ENCODE measurements around the gene OXT. TPM values are rescaled to one million over a fixed set of nuclear protein-coding genes. Genes with fewer than 3 reads are reported as not detected.
A peak's percentile ranks its signal among the peaks of the same experiment; 100 is the strongest.

The OXT gene
- total RNA-seq, 2 experiments from 2014 or later, result not detected

DNA sequence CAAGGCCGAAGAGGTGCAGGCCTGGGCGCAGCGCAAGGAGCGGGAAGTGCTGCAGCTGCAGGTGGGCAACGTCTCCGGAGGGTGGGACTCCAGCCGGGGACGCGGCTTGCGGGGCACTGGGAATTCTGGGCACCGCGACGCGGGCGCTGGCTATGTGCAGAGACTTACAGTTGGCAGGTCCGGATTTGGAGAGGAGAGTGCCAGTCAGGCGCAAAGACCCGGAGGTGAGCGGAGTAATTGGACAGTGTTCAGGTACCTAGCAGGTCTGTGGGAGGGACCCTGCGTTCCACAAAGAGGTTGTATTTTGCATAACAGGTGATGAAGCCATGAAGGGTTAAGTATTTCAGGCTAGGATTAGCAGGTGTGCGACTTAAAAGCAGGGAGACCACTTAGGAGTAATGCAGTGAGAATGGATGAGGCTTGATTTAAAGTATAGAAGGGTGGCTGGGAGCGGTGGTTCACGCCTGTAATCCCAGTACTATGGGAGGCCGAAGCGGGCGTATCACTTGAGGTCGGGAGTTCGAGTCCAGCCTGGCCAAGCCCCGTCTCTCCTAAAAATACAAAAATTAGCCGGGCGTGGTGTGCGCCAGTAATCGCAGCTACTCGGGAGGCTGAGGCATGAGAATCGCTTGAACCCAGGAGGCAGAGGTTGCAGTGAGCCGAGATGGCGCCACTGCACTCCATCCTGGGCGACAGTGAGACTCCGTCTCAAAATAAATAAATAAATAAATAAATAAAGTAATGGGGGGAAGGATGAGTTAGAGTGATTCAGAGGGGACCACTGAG, 24.6 kb upstream of the OXT start:
- peak overlapping the region; percentile 83 for H3K4me2 ChIP-seq (ENCODE audit: low read length)
- peaks cover 35% of the 10 kb centered on the region for H3K36me3 ChIP-seq (ENCODE audit: insufficient read depth, low read length)
- intact Hi-C loops (cut with micrococcal nuclease; ENCODE audit: unreplicated experiment), result no loop called here
- H4K20me1 ChIP-seq (ENCODE audit: insufficient read depth, low read length), result no peaks in the 10 kb centered on the region
- CTCF ChIA-PET (ENCODE audit: unreplicated experiment), result no interaction called here
- peak overlapping the region; percentile 31 for H3K27ac ChIP-seq (ENCODE audit: low read depth, low read length, poor library complexity, severe bottlenecking)
- peak overlapping the region; percentile 73 for H2AFZ ChIP-seq (ENCODE audit: low read length)
- no TSS peak for BruUV-seq (replicated peaks)
- H3K4me1 ChIP-seq (ENCODE audit: insufficient read depth, low read length, poor library complexity, severe bottlenecking), result peaks cover 13% of the 10 kb centered on the region
- H3K9me3 ChIP-seq (ENCODE audit: low read length), result no peaks in the 10 kb centered on the region
- POLR2A ChIA-PET, result interaction anchor here (0.6 kb wide), 1 partner anchor 15 kb away, joined by 3 read pairs; no protein-coding TSS in a partner anchor
- TF ChIP-seq EZH2phosphoT487 (IDR thresholded peaks at IDR 0.05; ENCODE audit: borderline replicate concordance, low read depth, low read length) (no peak), CTCF (conservative IDR thresholded peaks at IDR 0.05; ENCODE audit: low read length) (no peak)
- DNase-seq (ENCODE audit: low spot score), result peak; percentile 49
- H3K79me2 ChIP-seq (ENCODE audit: insufficient read depth, low read depth, low read length), result peaks cover 14% of the 10 kb centered on the region
- peak overlapping the region; percentile 78 for H3K4me3 ChIP-seq (ENCODE audit: low read depth, low read length, poor library complexity, severe bottlenecking)
- H3K9me2 ChIP-seq (ENCODE audit: insufficient read depth, low read length), result no peaks in the 10 kb centered on the region

DNA sequence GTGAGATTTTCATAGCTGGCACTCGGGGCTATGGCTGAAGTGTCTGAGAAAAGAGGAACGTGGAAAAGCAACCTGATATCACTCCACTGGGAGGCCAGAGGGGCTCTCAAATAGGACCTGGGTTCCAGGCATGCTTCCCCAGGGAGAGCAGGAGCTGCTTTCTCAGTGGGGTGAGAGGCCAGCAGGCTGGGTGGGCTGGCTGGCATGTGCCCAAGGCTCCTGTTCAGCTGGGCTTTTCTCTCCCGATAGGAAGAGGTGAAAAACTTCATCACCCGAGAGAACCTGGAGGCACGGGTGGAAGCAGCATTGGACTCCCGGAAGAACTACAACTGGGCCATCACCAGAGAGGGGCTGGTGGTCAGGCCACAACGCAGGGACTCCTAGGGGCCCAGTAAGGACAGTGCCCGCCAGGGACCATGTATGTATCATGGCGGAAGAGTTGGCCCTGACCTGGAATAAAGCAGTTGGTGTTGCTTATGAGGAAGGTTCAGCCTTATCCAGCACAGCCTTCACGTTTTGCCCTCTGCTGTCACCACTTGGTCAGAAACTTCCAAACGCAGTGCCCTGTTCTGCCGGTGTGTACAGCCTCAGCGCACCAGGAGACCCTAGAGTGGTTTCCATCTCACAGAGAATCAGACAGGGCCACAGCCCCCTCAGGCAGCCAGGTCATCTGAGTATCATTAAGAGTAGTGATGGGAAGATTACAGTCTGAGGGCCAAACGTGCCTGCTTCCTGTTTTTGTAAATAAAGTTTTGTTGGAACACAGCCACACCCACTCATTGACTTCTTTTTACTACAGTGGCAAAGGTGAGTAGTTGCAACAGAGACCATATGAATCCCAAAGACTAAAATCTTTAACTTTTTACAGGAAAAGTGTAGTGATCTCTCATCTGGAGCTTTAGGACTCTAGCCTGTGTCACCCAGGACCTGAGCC, 23.7 kb upstream of the OXT start:
- BruUV-seq (replicated peaks), result TSS peak; percentile 87
- peak overlapping the region; percentile 78 for H3K4me3 ChIP-seq (ENCODE audit: low read depth, low read length, poor library complexity, severe bottlenecking)

More for the DNA sequence above, 23.7 kb upstream of the OXT start:
- Histone ChIP-seq H3K4me2 (ENCODE audit: low read length) (peak overlapping the region; percentile 83; the same call in 1 of the 2 replicates), H2AFZ (ENCODE audit: low read length) (no peak overlapping the region), H3K9me3 (ENCODE audit: low read length) (no peaks in the 10 kb centered on the region), H3K9me2 (ENCODE audit: insufficient read depth, low read length) (no peaks in the 10 kb centered on the region), H3K27ac (ENCODE audit: low read depth, low read length, poor library complexity, severe bottlenecking) (no peak overlapping the region), H3K79me2 (ENCODE audit: insufficient read depth, low read depth, low read length) (peaks cover 14% of the 10 kb centered on the region), H4K20me1 (ENCODE audit: insufficient read depth, low read length) (no peaks in the 10 kb centered on the region), H3K4me1 (ENCODE audit: insufficient read depth, low read length, poor library complexity, severe bottlenecking) (peaks cover 13% of the 10 kb centered on the region), H3K36me3 (ENCODE audit: insufficient read depth, low read length) (peaks cover 35% of the 10 kb centered on the region)
- ChIA-PET POLR2A (no interaction called here), CTCF (ENCODE audit: unreplicated experiment) (no interaction called here)
- intact Hi-C loops (cut with micrococcal nuclease; ENCODE audit: unreplicated experiment), result no loop called here
- TF ChIP-seq CTCF (conservative IDR thresholded peaks at IDR 0.05; ENCODE audit: low read length) (no peak), EZH2phosphoT487 (IDR thresholded peaks at IDR 0.05; ENCODE audit: borderline replicate concordance, low read depth, low read length) (no peak)
- DNase-seq (ENCODE audit: low spot score), result no peak
